DND-41 (cell line): Measurements from ENCODE around the gene SECISBP2.

Experiments used
- ATAC-seq: fragments of 200-7000 bp; cut with Tn5 transposase; 3 replicates; pipeline ENCODE4 v1.9.1; 2021; ENCODE audit warnings: low read depth; ENCODE audit not compliant: insufficient read depth
- DNase-seq: peaks from one replicate; pipeline ENCODE4 v3.0.0-alpha.2; 2020
- H2AFZ ChIP-seq: 2 replicates; pipeline ENCODE4 v1.6.0; 2012; ENCODE audit warnings: low read depth, low read length
- H3K27ac ChIP-seq: 2 replicates; pipeline ENCODE4 v1.5.1; 2012; ENCODE audit warnings: low read length, inconsistent platforms
- H3K27me3 ChIP-seq: fragments of 200-600 bp; sonication (generic); 2 replicates; pipeline ENCODE4 v1.6.0; 2012; ENCODE audit warnings: low read length, mild to moderate bottlenecking, inconsistent platforms; ENCODE audit not compliant: insufficient read depth, poor library complexity
- H3K36me3 ChIP-seq: 2 replicates; pipeline ENCODE4 v1.5.1; 2012; ENCODE audit warnings: low read length, inconsistent platforms; ENCODE audit not compliant: insufficient read depth
- H3K4me1 ChIP-seq: 2 replicates; pipeline ENCODE4 v1.5.1; 2012; ENCODE audit warnings: mild to moderate bottlenecking, low read length; ENCODE audit not compliant: insufficient read depth
- H3K4me2 ChIP-seq: 2 replicates; pipeline ENCODE4 v1.6.0; 2012; ENCODE audit warnings: mild to moderate bottlenecking, moderate library complexity, low read length, inconsistent platforms; ENCODE audit not compliant: insufficient read depth
- H3K4me3 ChIP-seq, 2 experiments: fragments of 200-600 bp in 1 of 2; shearing (Covaris generic) in 1 of 2; 2 replicates each; pipeline ENCODE4 v1.5.1; 2012 to 2016; ENCODE audit warnings: inconsistent platforms in 2 of 2, low read length in 2 of 2, mild to moderate bottlenecking in 2 of 2, low read depth in 1 of 2, moderate library complexity in 1 of 2
- H3K79me2 ChIP-seq: 2 replicates; pipeline ENCODE4 v1.6.0; 2012; ENCODE audit warnings: low read length, inconsistent platforms; ENCODE audit not compliant: insufficient read depth
- H3K9ac ChIP-seq: 2 replicates; pipeline ENCODE4 v1.6.0; 2012; ENCODE audit warnings: low read depth, mild to moderate bottlenecking, inconsistent platforms, low read length, moderate library complexity
- H3K9me3 ChIP-seq: 2 replicates; pipeline ENCODE4 v1.5.1; 2012; ENCODE audit warnings: low read length, moderate library complexity, mild to moderate bottlenecking, inconsistent platforms; ENCODE audit not compliant: insufficient read depth, severe bottlenecking
- H4K20me1 ChIP-seq: 2 replicates; pipeline ENCODE4 v1.6.0; 2012; ENCODE audit warnings: low read length; ENCODE audit not compliant: insufficient read depth
- CTCF ChIP-seq: IDR thresholded peaks from 2 replicates; pipeline ENCODE4 v1.5.1; 2012; ENCODE audit warnings: borderline replicate concordance, low read length, moderate library complexity, mild to moderate bottlenecking; ENCODE audit not compliant: poor library complexity, severe bottlenecking; ENCODE audit errors: extremely low read depth
- EZH2 ChIP-seq: IDR thresholded peaks from 3 replicates; pipeline ENCODE4 v1.6.1; 2012; ENCODE audit warnings: borderline replicate concordance, low read depth, mild to moderate bottlenecking, moderate library complexity, low read length, inconsistent platforms; ENCODE audit not compliant: severe bottlenecking

The SECISBP2 gene

GRCh38 chr9:89356782-89357181, 38.5 kb downstream of the SECISBP2 start:
- Histone ChIP-seq H3K27ac (no peak overlapping the region), H3K9me3 (no peaks in the 10 kb centered on the region), H3K79me2 (peaks cover 2% of the 10 kb centered on the region; the same call in 1 of the 2 replicates), H3K4me1 (no peaks in the 10 kb centered on the region), H2AFZ (no peak overlapping the region), H3K4me3 (no peak overlapping the region), H3K4me2 (no peak overlapping the region), H3K27me3 (no peaks in the 10 kb centered on the region), H3K9ac (no peak overlapping the region), H3K36me3 (peaks cover 93% of the 10 kb centered on the region), H4K20me1 (0 out of 2 replicates have a peak, but pooled peaks cover 2% of the 10 kb centered on the region)
- ATAC-seq (no peak), DNase-seq (no peak)
- no peak for TF ChIP-seq CTCF
- TF ChIP-seq EZH2, result no peak

GRCh38 chr9:89357331-89358197, 39.3 kb downstream of the SECISBP2 start:
- no peak overlapping the region for H2AFZ ChIP-seq
- H3K4me2 ChIP-seq, result no peak overlapping the region
- no peak for ATAC-seq

GRCh38 chr9:89358376-89358916, 40.1 kb downstream of the SECISBP2 start:
- no peak overlapping the region for H2AFZ ChIP-seq
- DNase-seq (no peak), ATAC-seq (no peak)
- H3K27me3 ChIP-seq, result no peaks in the 10 kb centered on the region
- H3K36me3 ChIP-seq, result peaks cover 90% of the 10 kb centered on the region
- H4K20me1 ChIP-seq, result 0 out of 2 replicates have a peak, but pooled peaks cover 3% of the 10 kb centered on the region
- TF ChIP-seq CTCF (no peak), EZH2 (no peak)
- H3K4me1 ChIP-seq, result no peaks in the 10 kb centered on the region
- no peak overlapping the region for H3K4me2 ChIP-seq
- H3K27ac ChIP-seq, result no peak overlapping the region
- H3K79me2 ChIP-seq, result no peaks in the 10 kb centered on the region
- no peak overlapping the region for H3K9ac ChIP-seq
- no peak overlapping the region for H3K4me3 ChIP-seq
- H3K9me3 ChIP-seq, result no peaks in the 10 kb centered on the region

More at GRCh38 chr9:89357331-89358197, 39.3 kb downstream of the SECISBP2 start:
- H3K4me3 ChIP-seq, result no peak overlapping the region
- H4K20me1 ChIP-seq, result no peaks in the 10 kb centered on the region
- DNase-seq, result no peak
- no peaks in the 10 kb centered on the region for H3K9me3 ChIP-seq
- no peaks in the 10 kb centered on the region for H3K4me1 ChIP-seq
- peaks cover 93% of the 10 kb centered on the region for H3K36me3 ChIP-seq
- no peak overlapping the region for H3K9ac ChIP-seq
- H3K27ac ChIP-seq, result no peak overlapping the region
- no peaks in the 10 kb centered on the region for H3K27me3 ChIP-seq
- TF ChIP-seq EZH2, result no peak
- no peak for TF ChIP-seq CTCF
- H3K79me2 ChIP-seq, result peaks cover 2% of the 10 kb centered on the region; the same call in 1 of the 2 replicates
